Uterus (tissue), 2 donors: ENCODE measurements around the gene RPS6KB1.

Source experiments
- POLR2A ChIP-seq, 2 donors: fragments of 450-650 bp; IDR thresholded peaks; one replicate each; pipeline ENCODE4 v1.6.1; 2016; ENCODE audit warnings: antibody characterized with exemption in 2 of 2, mild to moderate bottlenecking in 1 of 2, moderate library complexity in 1 of 2
- TF ChIP-seq, protein P1 (sequence below), 4 experiments: fragments of 200-600 bp in 2 of 4; fragments of 450-650 bp in 2 of 4; sonication (generic) in 2 of 4; IDR thresholded peaks; one replicate each; pipeline ENCODE4 v1.5.1; 2016 to 2019; ENCODE audit warnings: antibody characterized with exemption in 4 of 4, mild to moderate bottlenecking in 2 of 4, moderate library complexity in 1 of 4

DNA sequence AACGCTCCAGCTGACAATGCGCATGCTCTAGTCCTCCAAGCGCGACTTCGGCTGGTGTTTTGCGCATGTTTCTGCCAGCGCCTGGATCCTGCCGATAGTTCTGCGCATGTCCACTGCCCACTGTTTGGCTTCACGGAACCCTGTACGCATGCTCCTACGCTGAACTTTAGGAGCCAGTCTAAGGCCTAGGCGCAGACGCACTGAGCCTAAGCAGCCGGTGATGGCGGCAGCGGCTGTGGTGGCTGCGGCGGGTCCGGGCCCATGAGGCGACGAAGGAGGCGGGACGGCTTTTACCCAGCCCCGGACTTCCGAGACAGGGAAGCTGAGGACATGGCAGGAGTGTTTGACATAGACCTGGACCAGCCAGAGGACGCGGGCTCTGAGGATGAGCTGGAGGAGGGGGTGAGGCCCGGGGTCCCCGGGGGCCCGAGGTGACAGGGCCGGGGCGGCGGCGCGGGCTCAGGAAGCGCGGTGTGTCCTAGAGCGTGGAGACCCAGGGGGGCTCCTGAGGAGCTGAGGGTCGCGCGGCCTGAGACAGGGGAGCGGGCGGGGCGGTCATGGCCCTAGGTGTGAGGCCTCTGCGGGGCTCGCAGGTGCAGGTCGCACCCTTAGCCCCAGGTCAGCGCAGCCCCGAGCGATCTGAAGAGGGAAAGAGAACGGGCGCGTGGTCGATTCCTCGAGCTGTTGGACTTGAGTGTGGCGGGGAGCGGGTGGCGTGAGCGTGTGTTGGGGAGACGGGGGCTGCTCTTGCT, at the start of gene RPS6KB1, which contains the start of gene TUBD1:
- TF ChIP-seq, protein P1, sequence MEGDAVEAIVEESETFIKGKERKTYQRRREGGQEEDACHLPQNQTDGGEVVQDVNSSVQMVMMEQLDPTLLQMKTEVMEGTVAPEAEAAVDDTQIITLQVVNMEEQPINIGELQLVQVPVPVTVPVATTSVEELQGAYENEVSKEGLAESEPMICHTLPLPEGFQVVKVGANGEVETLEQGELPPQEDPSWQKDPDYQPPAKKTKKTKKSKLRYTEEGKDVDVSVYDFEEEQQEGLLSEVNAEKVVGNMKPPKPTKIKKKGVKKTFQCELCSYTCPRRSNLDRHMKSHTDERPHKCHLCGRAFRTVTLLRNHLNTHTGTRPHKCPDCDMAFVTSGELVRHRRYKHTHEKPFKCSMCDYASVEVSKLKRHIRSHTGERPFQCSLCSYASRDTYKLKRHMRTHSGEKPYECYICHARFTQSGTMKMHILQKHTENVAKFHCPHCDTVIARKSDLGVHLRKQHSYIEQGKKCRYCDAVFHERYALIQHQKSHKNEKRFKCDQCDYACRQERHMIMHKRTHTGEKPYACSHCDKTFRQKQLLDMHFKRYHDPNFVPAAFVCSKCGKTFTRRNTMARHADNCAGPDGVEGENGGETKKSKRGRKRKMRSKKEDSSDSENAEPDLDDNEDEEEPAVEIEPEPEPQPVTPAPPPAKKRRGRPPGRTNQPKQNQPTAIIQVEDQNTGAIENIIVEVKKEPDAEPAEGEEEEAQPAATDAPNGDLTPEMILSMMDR (IDR thresholded peaks at IDR 0.05), result peak in 2 of 4 experiments; percentile 12 to 16
- peak; percentile 86 to 89 for TF ChIP-seq POLR2A (IDR thresholded peaks at IDR 0.05)
